Colonic mucosa (tissue), 4 donors: Measurements from ENCODE around the gene PCDH15. TPM values are rescaled to one million over a fixed set of nuclear protein-coding genes. Genes with fewer than 3 reads are reported as not detected.

ENCODE experiments used
- DNase-seq: peaks from one replicate; pipeline ENCODE4 v3.0.0-alpha.2; 2020
- H3K27ac ChIP-seq: fragments of 200-600 bp; one replicate; pipeline ENCODE4 v1.8.0; 2021
- H3K27me3 ChIP-seq: fragments of 200-600 bp; one replicate; pipeline ENCODE4 v1.8.0; 2021
- H3K36me3 ChIP-seq: fragments of 200-600 bp; one replicate; pipeline ENCODE4 v1.8.0; 2021
- H3K4me1 ChIP-seq: fragments of 200-600 bp; one replicate; pipeline ENCODE4 v1.8.0; 2021; ENCODE audit warnings: mild to moderate bottlenecking
- H3K4me3 ChIP-seq: fragments of 200-600 bp; one replicate; pipeline ENCODE4 v1.8.0; 2021
- H3K9ac ChIP-seq, 2 donors: one replicate each; pipeline ENCODE4 v1.7.0; 2013; ENCODE audit warnings: control low read depth in 2 of 2, low read depth in 2 of 2, low read length in 2 of 2
- H3K9me3 ChIP-seq: fragments of 200-600 bp; one replicate; pipeline ENCODE4 v1.8.0; 2021
- CTCF ChIP-seq: fragments of 200-600 bp; IDR thresholded peaks from one replicate; pipeline ENCODE4 v1.8.0; 2022; ENCODE audit warnings: antibody characterized with exemption, mild to moderate bottlenecking
- intact Hi-C: fragments of 100-400 bp; cut with DNase I; formaldehyde crosslinking; loops from one replicate; pipeline ENCODE4 v1.14.1; 2022
- total RNA-seq, 2 donors: library from RNA; stranded (reverse); fragmentation: NEBNext Ultra II Directional in 1 of 2; extraction: Animal tissue kit (Norgen Biotek cat#: 25700) in 1 of 2; gene quantifications; one replicate each; pipeline ENCODE4 v1.2.1, GENCODE V29; 2021
- donor health status: healthy.
- donor health status: DM: no; HTN: no; CAD: no.
- donor health status: DM: no; HTN: no; CAD: no.

The PCDH15 gene
- total RNA-seq, 2 donors from 2014 or later, result not detected

GRCh38 chr10:54011117-54011516 lies 789.9 kb downstream of the PCDH15 start:
- H3K4me1 ChIP-seq, result no peaks in the 10 kb centered on the region
- H3K27ac ChIP-seq, result no peak overlapping the region
- intact Hi-C loops, result no loop called here
- H3K27me3 ChIP-seq, result no peaks in the 10 kb centered on the region
- no peaks in the 10 kb centered on the region for H3K36me3 ChIP-seq
- no peak for DNase-seq
- H3K4me3 ChIP-seq, result no peak overlapping the region
- H3K9ac ChIP-seq, result no peak overlapping the region
- no peaks in the 10 kb centered on the region for H3K9me3 ChIP-seq
- no peak for TF ChIP-seq CTCF

- TF ChIP-seq CTCF, result no peak
- no peak overlapping the region for H3K9ac ChIP-seq
- intact Hi-C loops, result no loop called here
- no peaks in the 10 kb centered on the region for H3K9me3 ChIP-seq
- no peak for DNase-seq
- H3K27me3 ChIP-seq, result no peaks in the 10 kb centered on the region
- H3K4me1 ChIP-seq, result no peaks in the 10 kb centered on the region
- H3K36me3 ChIP-seq, result no peaks in the 10 kb centered on the region
- H3K27ac ChIP-seq, result no peak overlapping the region
- H3K4me3 ChIP-seq, result no peak overlapping the region
Measured at GRCh38 chr10:54010337-54010933, 790.6 kb downstream of the PCDH15 start.

GRCh38 chr10:54009672-54010071 lies 791.4 kb downstream of the PCDH15 start:
- intact Hi-C loops, result no loop called here
- no peak for TF ChIP-seq CTCF
- H3K27me3 ChIP-seq, result no peaks in the 10 kb centered on the region

GRCh38 chr10:54002077-54002476 lies 799.0 kb downstream of the PCDH15 start:
- no peaks in the 10 kb centered on the region for H3K4me1 ChIP-seq
- no peak for DNase-seq
- no peak overlapping the region for H3K4me3 ChIP-seq
- TF ChIP-seq CTCF, result no peak
- H3K9me3 ChIP-seq, result no peaks in the 10 kb centered on the region
- intact Hi-C loops, result no loop called here
- H3K27me3 ChIP-seq, result no peaks in the 10 kb centered on the region
- no peak overlapping the region for H3K27ac ChIP-seq
- H3K36me3 ChIP-seq, result no peaks in the 10 kb centered on the region
- no peak overlapping the region for H3K9ac ChIP-seq

More at GRCh38 chr10:54009672-54010071, 791.4 kb downstream of the PCDH15 start:
- Histone ChIP-seq H3K36me3 (no peaks in the 10 kb centered on the region), H3K27ac (no peak overlapping the region), H3K9ac (no peak overlapping the region), H3K9me3 (no peaks in the 10 kb centered on the region), H3K4me3 (no peak overlapping the region), H3K4me1 (no peaks in the 10 kb centered on the region)
- no peak for DNase-seq

GRCh38 chr10:53997953-53998352 lies 803.1 kb downstream of the PCDH15 start:
- intact Hi-C loops, result no loop called here
- Histone ChIP-seq H3K4me1 (no peaks in the 10 kb centered on the region), H3K27me3 (no peaks in the 10 kb centered on the region), H3K36me3 (no peaks in the 10 kb centered on the region), H3K4me3 (no peak overlapping the region), H3K9me3 (no peaks in the 10 kb centered on the region), H3K27ac (no peak overlapping the region), H3K9ac (no peak overlapping the region)
- TF ChIP-seq CTCF, result no peak
- no peak for DNase-seq
